PC-3 (cell line): Measurements from ENCODE around the gene LYL1. TPM values are rescaled to one million over a fixed set of nuclear protein-coding genes. Genes with fewer than 3 reads are reported as not detected.

Experiments used
- ATAC-seq: fragments of 200-7000 bp; cut with Tn5 transposase; 2 replicates; pipeline ENCODE4 v1.9.1; 2020; ENCODE audit warnings: mild to moderate bottlenecking, moderate library complexity
- BruUV-seq: library from RNA; stranded (reverse); fragments of 400-500 nt; replicated peaks from 2 replicates; lab custom pipeline; 2021; lab: Mats Ljungman, UMichigan
- CTCF ChIA-PET: fragments of 300-600 bp; sonication (Branson Sonifier 250); formaldehyde crosslinking; loops from one replicate; lab custom pipeline; 2022; ENCODE audit warnings: antibody characterized with exemption; lab: Charles Lee
- POLR2A ChIA-PET: fragments of 300-600 bp; sonication (Branson Sonifier 250); formaldehyde crosslinking; loops from one replicate; lab custom pipeline; 2022; ENCODE audit warnings: antibody characterized with exemption; ENCODE audit not compliant: unreplicated experiment; lab: Charles Lee
- DNase-seq: peaks from one replicate; pipeline ENCODE4 v3.0.0-alpha.2; 2015
- H2AFZ ChIP-seq: fragments of 300-600 bp; sonication (generic); 2 replicates; pipeline ENCODE4 v1.6.0; 2016; ENCODE audit warnings: antibody characterized with exemption, low read length
- H3F3A ChIP-seq: fragments of 300-600 bp; sonication (generic); one replicate; pipeline ENCODE4 v1.6.0; 2017; ENCODE audit warnings: antibody characterized with exemption, low read length, control low read depth, mild to moderate bottlenecking; ENCODE audit not compliant: unreplicated experiment
- H3K27ac ChIP-seq: fragments of 300-600 bp; sonication (generic); 2 replicates; pipeline ENCODE4 v1.5.1; 2016; ENCODE audit warnings: mild to moderate bottlenecking, low read length
- H3K27me3 ChIP-seq: fragments of 300-600 bp; sonication (generic); 2 replicates; pipeline ENCODE4 v1.6.1; 2016; ENCODE audit warnings: low read length, mixed read lengths
- H3K36me3 ChIP-seq: fragments of 300-600 bp; sonication (generic); 2 replicates; pipeline ENCODE4 v1.6.1; 2016; ENCODE audit warnings: low read depth, mixed run types, low read length, mixed read lengths
- H3K4me1 ChIP-seq: fragments of 300-600 bp; sonication (generic); 2 replicates; pipeline ENCODE4 v1.5.1; 2016; ENCODE audit warnings: low read length; ENCODE audit not compliant: insufficient read depth
- H3K4me2 ChIP-seq: fragments of 300-600 bp; sonication (generic); 2 replicates; pipeline ENCODE4 v1.6.0; 2016; ENCODE audit warnings: low read length
- H3K4me3 ChIP-seq: fragments of 300-600 bp; sonication (generic); 2 replicates; pipeline ENCODE4 v1.5.1; 2016; ENCODE audit warnings: mild to moderate bottlenecking, low read length, mixed read lengths
- H3K79me2 ChIP-seq: fragments of 300-600 bp; sonication (generic); 2 replicates; pipeline ENCODE4 v1.6.1; 2017; ENCODE audit warnings: low read length, mixed read lengths
- H3K9ac ChIP-seq: fragments of 300-600 bp; sonication (generic); 2 replicates; pipeline ENCODE4 v1.6.0; 2016; ENCODE audit warnings: mild to moderate bottlenecking, low read length
- H3K9me2 ChIP-seq: fragments of 300-600 bp; sonication (generic); replicated peaks from 2 replicates; pipeline ENCODE4 v1.6.1; 2016; ENCODE audit warnings: mixed run types, low read length, mixed read lengths
- H3K9me3 ChIP-seq: fragments of 300-600 bp; sonication (generic); 2 replicates; pipeline ENCODE4 v1.6.1; 2016; ENCODE audit warnings: low read length, mixed read lengths
- H4K20me1 ChIP-seq: fragments of 300-600 bp; sonication (generic); 2 replicates; pipeline ENCODE4 v1.6.1; 2016; ENCODE audit warnings: low read length, mixed read lengths
- CTCF ChIP-seq: fragments of 300-600 bp; sonication (generic); conservative IDR thresholded peaks from 2 replicates; pipeline ENCODE4 v1.5.1; 2017; ENCODE audit warnings: antibody characterized with exemption, low read depth, mild to moderate bottlenecking, low read length
- EZH2 ChIP-seq: fragments of 300-600 bp; sonication (generic); IDR thresholded peaks from one replicate; pipeline ENCODE4 v1.6.1; 2017; ENCODE audit warnings: antibody characterized with exemption, mild to moderate bottlenecking, low read length; ENCODE audit not compliant: unreplicated experiment
- EZH2phosphoT487 ChIP-seq: fragments of 300-600 bp; sonication (generic); IDR thresholded peaks from 2 replicates; pipeline ENCODE4 v1.6.1; 2018; ENCODE audit warnings: mild to moderate bottlenecking, antibody characterized with exemption, low read length, borderline replicate concordance
- intact Hi-C: fragments of 100-400 bp; cut with micrococcal nuclease; formaldehyde crosslinking; loops from 2 replicates; pipeline ENCODE4 v1.9.0; 2023
- total RNA-seq: library from RNA; depleted of rRNA; stranded (reverse); fragments of >200 nt; gene quantifications from 2 replicates; pipeline ENCODE4 v1.2.3, GENCODE V29; 2014

LYL1 gene
- total RNA-seq, 1 experiment from 2014 or later: 3.3 TPM

GRCh38 chr19:13092606-13093235, 9.9 kb downstream of the LYL1 start:
- no peak for TF ChIP-seq EZH2
- TF ChIP-seq EZH2phosphoT487: no peak
- no peak for TF ChIP-seq CTCF
- no peak overlapping the region for H3K9ac ChIP-seq
- H3K4me2 ChIP-seq: no peak overlapping the region
- no peaks in the 10 kb centered on the region for H3K36me3 ChIP-seq
- ChIA-PET POLR2A (interaction anchor here (0.5 kb wide), 1 partner anchor 210 kb away, joined by 3 read pairs; no protein-coding TSS in a partner anchor), CTCF (interaction anchor here (1.2 kb wide), 1 partner anchor 16 kb away, joined by 68 read pairs; no protein-coding TSS in a partner anchor)
- H3K27me3 ChIP-seq: no peaks in the 10 kb centered on the region
- H3F3A ChIP-seq: no peaks in the 10 kb centered on the region
- no peak overlapping the region for H3K4me3 ChIP-seq
- no peaks in the 10 kb centered on the region for H3K9me3 ChIP-seq
- H4K20me1 ChIP-seq: no peaks in the 10 kb centered on the region
- no peak overlapping the region for H2AFZ ChIP-seq
- no peak overlapping the region for H3K27ac ChIP-seq
- intact Hi-C loops: loop anchor here (2.0 kb wide), 1 partner anchor 16 kb away; no protein-coding TSS in a partner anchor
- H3K79me2 ChIP-seq: no peaks in the 10 kb centered on the region
- no peaks in the 10 kb centered on the region for H3K9me2 ChIP-seq
- BruUV-seq: no TSS peak
- DNase-seq: no peak
- peaks cover 9% of the 10 kb centered on the region; the same call in 1 of the 2 replicates for H3K4me1 ChIP-seq
- ATAC-seq: no peak

- Histone ChIP-seq H3K27me3 (no peaks in the 10 kb centered on the region), H3K9me3 (no peaks in the 10 kb centered on the region), H3K4me1 (peaks cover 9% of the 10 kb centered on the region; the same call in 1 of the 2 replicates), H3K9ac (no peak overlapping the region), H2AFZ (no peak overlapping the region), H4K20me1 (no peaks in the 10 kb centered on the region), H3K4me2 (no peak overlapping the region), H3K79me2 (no peaks in the 10 kb centered on the region), H3K9me2 (no peaks in the 10 kb centered on the region), H3K27ac (no peak overlapping the region), H3K36me3 (no peaks in the 10 kb centered on the region; the same call in 1 of the 2 replicates), H3F3A (no peaks in the 10 kb centered on the region), H3K4me3 (no peak overlapping the region)
- TF ChIP-seq EZH2phosphoT487 (no peak), CTCF (no peak), EZH2 (no peak)
- intact Hi-C loops: loop anchor here (2.0 kb wide), 1 partner anchor 17 kb away; no protein-coding TSS in a partner anchor
- no peak for ATAC-seq
- no peak for DNase-seq
- no TSS peak for BruUV-seq
- ChIA-PET CTCF (interaction anchor here (1.2 kb wide), 1 partner anchor 17 kb away, joined by 68 read pairs; no protein-coding TSS in a partner anchor), POLR2A (no interaction called here)
Observed at GRCh38 chr19:13092158-13092543, 10.5 kb downstream of the LYL1 start.
